Cardiac septum (tissue), 1 donor: ENCODE data around the gene CTNNA3. TPM values are rescaled to one million over a fixed set of nuclear protein-coding genes. Genes with fewer than 3 reads are reported as not detected.
"Not testable (repeated sequence)": the region's sequence is repeated elsewhere in the genome, so short reads cannot be mapped to it uniquely, and the experiment has no call there.

Experiments
- DNase-seq: peaks from one replicate; pipeline ENCODE4 v3.0.0-alpha.2; 2020; ENCODE audit warnings: low spot score
- intact Hi-C: fragments of 100-400 bp; cut with DNase I; formaldehyde crosslinking; loops from one replicate; pipeline ENCODE4 v1.14.0; 2022
- total RNA-seq: library from RNA; stranded (reverse); fragmentation: NEBNext Ultra II Directional; extraction: Animal tissue kit (Norgen Biotek cat#: 25700); gene quantifications from one replicate; pipeline ENCODE4 v1.2.1, GENCODE V29; 2021
- donor health status: DM: no; HTN: no; CAD: no.

Gene CTNNA3
- total RNA-seq, 1 donor from 2014 or later: 198 TPM

DNA sequence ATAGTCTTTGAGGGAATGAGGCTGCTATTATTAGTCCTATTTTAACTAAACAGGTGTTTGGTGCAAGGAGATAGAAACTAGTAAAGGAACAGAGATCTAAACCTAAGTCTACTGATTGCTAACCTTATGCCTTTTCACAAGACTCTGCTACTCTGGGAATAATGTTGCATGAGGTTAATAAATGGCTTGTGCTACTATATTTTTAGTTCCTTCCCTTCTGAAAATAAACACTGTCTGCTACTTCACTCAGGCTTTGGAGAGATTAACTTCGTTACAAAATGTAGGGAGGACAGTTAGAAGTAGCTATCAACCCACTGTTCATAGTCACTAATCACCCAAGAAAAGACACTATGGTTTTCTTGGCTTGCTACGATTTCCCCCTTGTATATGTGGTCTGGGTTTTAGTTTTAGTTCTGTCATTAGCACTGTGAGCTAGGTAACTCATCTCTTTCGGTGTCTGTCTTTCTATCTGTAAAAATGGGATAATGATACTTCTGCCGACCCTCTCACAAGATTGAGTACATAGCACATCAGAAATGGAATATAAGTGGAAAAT, 474.0 kb downstream of the CTNNA3 start:
- intact Hi-C loops: no loop called here
- no peak for DNase-seq

DNA sequence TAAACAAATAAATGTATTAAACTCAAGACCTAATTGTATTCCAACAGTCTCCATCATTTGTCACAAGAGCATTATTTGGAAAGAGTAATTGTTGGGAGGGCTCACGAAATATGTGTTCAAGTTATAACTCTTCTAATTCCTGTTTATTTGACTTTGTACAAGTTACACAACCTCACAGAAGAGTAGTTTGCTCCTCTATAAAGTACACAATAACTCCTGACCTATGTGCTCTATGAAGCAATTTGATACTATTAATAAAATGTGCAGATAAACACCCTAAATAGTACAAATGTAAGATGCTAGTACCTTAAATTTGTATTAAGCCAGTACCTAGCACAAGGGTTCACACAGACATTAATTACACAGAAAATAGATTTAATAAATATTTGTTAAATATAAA, 484.3 kb downstream of the CTNNA3 start:
- intact Hi-C loops: no loop called here
- DNase-seq: no peak

DNA sequence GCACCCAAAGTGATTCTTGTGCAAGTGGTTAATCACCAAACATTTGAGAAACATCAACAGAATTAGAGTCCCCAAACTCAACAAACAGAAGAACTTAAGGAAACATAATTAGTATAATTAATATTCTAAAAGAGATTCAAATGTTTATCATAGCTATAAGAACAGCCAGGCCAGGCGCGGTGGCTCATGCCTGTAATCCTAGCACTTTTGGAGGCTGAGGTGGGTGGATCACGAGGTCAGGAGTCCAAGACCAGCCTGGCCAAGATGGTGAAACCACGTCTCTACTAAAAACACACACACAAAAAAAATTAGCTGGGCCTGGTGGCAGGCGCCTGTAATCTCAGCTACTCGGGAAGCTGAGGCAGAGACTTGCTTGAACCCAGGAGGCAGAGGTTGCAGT, 488.1 kb downstream of the CTNNA3 start:
- intact Hi-C loops, DNase-seq: not testable (repeated sequence)

DNA sequence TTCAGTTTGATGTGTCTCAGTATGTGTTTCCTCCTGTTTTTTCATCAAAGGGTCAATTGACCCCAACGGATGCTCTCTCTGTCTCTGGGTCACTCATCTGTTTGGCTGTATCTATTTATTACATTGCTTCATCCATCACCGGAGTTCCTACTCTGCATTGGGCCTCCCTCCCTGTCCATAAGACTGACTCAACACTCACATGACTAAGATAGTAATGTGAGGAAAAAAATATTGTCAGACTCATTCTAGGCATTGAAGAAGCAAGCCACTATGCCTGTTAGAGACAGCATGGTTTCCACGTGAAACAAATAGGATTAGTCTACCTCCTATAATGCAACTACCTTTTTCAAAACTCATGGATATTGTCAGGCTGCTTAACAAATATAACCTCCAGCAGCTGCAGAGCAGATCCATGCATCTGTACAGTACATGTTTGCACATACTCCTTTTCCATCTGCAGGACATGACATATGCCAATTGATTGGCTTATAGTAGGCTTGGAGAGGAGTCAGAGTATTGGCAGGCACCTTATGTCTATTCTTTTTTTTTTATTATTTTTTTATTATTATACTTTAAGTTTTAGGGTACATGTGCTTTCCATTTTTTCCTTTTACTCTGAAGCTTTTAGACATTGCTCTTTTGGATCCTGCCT, 495.0 kb downstream of the CTNNA3 start:
- intact Hi-C loops: no loop called here
- no peak for DNase-seq

DNA sequence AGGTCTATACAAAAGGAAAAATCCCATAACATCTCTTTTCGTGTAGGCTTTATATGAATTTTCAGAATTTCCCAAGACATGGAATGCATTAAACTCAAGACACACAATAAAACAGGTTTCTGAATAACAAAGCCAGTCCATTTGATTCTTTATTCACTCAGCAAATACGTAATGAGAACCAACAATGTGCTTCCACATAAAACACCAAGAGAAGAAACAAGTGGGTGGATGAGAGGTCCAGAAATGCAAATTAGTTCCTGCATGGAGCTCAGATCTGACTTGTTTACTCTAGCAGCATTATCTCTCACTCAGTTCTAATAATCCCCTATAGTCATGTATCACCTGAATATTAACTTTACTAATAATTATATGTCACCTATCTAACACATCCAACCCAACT, 520.6 kb downstream of the CTNNA3 start:
- no peak for DNase-seq
- intact Hi-C loops: no loop called here

DNA sequence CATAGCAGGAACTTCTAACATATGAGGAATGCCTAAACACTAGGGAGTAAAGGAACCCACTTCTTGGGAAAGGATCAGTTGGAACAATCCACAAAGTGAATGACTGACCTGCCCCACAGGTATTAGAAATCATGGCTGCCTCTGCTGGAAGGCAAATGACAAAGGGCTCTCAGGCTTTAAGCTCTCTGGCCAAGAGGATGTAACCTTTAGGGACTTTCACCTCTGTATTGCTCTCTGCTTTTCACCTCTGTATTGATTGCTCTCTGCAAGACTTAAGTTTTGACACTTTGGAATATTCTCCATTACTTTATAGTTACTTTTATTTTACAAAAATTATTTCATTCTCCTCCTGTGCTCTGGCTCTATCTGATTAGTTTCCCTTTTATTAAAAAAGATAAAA, 522.2 kb downstream of the CTNNA3 start:
- no peak for DNase-seq

DNA sequence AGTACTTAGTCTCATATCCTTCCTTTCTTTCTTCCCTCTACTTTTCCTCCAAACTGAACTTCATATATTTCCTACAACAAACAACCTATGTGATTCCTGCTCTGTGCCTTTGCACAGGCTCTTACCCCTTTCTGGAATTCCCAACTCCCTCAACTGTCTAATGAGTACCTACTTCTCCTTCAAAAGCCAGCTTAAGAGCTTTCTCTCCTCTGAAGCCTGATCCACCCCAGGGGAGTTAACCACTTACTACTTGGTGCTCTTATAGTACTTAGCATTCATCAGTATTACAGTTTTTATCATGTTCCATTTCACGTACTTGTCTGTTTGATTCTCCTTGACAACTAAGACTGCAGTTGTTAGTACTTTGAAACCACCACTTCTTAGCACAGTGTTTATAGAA, 524.0 kb downstream of the CTNNA3 start:
- intact Hi-C loops: no loop called here

More for the DNA sequence above, 522.2 kb downstream of the CTNNA3 start:
- intact Hi-C loops: no loop called here

DNA sequence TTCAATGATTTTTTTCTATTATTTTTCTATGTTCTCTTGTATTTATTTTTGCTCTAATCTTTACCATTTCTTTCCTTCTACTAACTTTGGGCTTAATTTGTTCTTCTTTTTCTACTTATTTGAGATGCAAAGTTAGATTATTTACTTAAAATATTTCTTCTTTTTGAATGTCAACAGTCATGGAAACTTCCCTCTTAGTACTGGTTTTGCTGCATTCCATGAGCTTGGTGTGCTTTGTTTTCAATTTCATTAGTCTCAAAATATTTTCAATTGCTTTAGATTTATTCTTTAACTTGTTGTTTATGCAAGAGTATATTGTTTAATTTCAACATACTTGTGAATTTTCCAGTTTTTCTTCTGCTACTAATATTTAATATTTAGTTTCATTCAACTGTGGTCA, 539.8 kb downstream of the CTNNA3 start:
- intact Hi-C loops: no loop called here
- no peak for DNase-seq

More for the DNA sequence above, 524.0 kb downstream of the CTNNA3 start:
- no peak for DNase-seq

DNA sequence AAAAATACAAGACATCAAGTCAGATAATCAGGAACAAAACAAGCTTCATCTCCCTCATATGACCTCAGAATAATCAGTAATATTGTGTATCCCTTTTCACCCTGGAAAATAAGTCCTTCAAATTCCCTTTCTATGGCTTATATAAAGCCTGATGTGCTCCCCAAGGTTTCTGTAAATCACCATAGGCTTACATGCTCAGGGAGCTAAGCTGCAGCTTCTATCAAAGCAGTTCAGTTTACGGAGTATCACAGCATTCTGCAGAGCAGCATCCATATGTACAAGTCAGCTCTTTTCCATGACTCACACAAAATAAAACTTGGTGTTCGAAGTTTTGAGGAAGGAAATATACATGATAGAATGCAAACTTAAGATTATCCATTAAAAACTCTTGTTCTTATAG, 544.5 kb downstream of the CTNNA3 start:
- DNase-seq: no peak
- intact Hi-C loops: no loop called here

DNA sequence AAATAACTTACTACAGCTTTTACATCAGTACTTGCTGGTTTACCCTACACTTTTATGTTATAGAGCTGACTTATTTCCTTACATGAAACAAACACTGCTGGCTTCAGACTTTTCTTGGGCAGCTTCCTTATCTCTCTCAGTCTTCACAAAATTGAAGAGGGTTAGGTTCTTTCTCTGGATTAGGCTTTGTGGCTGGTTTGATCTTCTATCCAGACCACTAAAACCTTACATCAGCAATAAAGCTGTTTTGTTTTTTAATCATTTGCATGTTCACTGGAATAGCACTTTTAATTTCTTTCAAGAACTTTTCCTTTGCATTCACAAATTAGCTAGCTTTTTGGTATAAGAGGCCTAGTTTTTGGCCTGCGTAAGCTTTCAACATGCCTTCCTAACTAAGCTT, 551.5 kb downstream of the CTNNA3 start:
- intact Hi-C loops: no loop called here
- DNase-seq: no peak

DNA sequence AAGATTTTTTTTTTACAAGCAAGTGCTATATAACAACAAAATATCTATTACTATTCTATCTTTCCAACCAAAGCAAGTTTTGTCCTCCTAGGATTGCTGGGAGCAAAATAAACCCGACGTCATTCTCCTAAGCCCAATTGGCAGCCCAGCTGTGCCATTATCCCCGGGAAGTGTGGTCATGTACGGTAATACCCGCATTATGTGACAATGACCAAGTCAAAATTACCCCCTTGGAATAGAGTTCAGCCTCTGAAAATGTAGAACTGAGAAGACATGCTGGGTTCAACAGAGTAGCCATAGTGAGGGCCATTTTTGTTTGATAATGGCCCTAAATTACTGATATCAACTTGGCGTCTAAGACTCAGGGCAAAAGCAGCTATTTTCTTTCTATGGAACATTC, 554.7 kb downstream of the CTNNA3 start:
- intact Hi-C loops: no loop called here
- DNase-seq: no peak

DNA sequence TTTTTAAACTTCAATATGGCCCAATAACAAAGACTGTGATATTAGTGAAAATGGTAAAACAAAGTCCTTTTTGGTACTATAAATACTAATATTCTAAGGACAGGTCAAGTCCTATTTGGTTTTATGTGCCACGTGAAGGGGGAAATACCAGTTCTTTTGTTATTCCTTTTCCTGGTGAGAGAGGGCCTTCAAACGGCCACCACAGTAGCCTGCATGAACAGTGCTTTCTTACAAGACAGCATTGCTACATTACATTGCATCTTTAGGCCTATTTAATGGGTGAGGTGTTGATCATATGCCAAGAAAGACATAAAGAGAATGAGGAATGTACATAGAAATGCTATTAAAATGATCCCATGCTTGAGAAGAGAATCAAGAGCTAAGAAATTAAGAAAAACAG, 555.4 kb downstream of the CTNNA3 start:
- intact Hi-C loops: no loop called here
- DNase-seq: no peak

DNA sequence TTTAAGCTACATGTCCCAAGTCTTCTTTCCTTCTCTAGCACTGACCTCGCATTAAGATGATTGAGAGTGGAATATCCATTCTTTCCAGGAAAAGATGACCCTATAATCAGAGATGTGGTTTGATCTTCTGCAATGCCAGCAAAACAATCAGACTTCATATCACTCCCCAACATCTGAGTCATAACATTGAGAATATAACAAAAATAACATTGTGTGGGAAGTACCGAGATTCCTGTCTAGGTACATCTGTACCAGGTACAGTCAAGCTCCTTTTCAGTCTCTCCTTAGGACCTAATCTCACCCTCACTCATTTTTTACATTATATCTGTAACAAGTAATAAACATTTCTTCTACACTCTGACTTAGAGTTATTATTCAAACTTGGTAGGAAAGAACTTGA, 568.6 kb downstream of the CTNNA3 start:
- intact Hi-C loops: no loop called here
- DNase-seq: no peak

DNA sequence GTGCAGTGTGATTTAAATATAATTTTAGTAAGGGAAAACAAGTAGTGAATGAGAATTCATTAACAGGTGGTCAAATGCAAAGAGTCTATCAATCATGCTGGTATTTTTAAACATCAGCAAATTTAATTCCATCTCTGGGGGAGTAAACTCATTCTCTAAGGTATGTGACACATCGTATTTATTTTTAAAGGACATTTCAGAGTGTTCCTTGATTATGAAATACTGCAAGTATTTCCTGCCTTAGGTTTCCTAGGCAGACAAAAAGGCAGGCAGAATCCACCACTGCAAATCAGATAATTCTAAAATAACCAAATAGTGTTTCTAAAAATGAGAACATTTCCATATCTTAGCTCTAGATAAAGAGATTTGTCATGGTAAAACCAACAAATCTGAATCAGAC, 576.3 kb downstream of the CTNNA3 start:
- DNase-seq: no peak
- intact Hi-C loops: no loop called here

DNA sequence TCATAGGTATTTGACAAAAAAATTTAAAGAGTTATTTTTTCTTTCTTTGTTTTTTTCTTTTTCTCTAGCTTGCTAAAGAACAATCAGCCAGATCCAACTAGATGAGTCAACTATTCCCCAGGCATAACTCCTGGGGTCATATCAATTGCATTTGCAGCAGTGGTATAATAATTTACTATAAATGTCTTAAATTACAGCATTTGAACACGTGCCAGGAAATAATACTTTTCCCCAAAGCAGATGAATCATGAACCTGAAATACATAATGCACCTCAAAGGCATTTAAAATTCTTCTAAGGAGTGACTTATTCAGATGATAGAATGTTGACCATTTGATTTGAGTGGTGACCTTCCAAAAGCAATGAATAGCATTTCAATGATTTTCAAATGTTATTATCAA, 580.0 kb downstream of the CTNNA3 start:
- intact Hi-C loops: no loop called here
- DNase-seq: no peak

DNA sequence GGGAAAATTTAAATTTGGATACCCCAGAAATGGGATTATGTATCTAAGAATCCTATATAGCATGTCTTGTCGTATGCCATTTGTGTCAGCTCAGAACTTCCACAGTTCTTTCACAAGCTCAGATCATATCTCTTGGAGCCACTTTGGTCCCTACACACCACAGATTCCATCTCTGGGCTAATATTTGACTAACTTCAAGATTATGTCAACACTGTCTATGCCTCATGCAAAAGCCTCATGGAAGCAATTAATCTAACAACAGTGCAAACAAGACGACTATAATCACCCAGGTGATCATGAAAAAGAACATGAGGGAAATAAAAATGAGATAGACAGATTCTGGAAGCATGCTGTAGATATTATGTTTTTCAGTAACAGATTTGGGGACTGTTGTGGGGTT, 581.0 kb downstream of the CTNNA3 start:
- no peak for DNase-seq
- intact Hi-C loops: no loop called here

DNA sequence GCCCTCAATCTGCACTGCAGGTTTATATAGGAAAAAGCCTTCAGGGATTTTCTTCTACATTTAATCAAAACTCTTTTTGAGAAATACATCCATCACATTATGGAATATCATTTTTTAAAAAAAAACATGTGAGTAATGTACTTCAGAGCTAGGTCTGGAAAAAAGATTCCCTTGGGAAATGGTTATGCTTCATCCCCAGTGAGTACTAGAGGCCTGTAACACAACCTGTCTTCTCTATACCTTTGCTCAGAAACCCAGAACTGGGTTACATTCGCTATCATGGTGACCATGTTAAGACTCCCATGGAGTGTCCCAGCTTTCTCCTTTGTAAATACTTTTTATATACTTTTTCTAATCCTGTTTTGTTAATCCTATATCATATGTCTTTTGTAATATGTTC, 583.2 kb downstream of the CTNNA3 start:
- intact Hi-C loops: no loop called here
- no peak for DNase-seq

DNA sequence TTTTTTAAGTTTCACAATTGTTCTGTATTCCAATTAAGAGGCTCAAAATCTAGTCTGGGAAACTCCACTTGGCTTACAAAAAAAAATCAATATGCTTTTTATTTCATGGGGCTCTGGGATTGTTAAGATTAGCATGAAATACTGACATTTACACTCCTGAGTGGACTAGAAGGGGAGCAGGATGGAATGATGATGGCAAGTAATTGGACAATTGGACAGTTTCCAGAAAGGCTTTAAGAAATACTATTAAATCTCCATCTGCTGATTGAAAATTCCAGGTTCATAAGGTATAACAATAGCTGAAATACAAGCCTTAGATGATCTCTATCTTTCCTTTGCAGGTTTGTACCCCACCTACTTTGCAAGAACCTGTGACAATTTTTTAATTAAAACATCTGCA, 585.7 kb downstream of the CTNNA3 start:
- intact Hi-C loops: no loop called here
- DNase-seq: no peak

DNA sequence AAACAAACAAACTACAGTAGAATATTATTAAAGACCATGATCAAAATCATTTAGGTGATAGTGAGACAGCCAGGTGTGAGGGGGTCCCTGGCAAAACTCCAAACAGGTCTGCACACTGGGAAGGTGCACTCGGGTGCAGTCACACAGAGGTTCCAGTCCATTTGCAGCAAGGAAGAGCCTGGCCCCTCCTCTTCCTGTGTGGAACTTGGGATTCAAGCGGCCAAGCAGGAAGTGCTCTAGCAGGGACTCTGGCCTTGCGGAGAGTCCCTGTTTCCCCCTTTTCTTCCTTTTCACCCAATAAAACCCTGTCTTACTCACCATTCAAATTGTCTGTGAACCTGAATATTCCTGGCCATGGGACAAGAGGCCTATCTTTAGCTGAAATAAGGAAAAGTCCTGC, 588.3 kb downstream of the CTNNA3 start:
- DNase-seq: no peak
- intact Hi-C loops: no loop called here

DNA sequence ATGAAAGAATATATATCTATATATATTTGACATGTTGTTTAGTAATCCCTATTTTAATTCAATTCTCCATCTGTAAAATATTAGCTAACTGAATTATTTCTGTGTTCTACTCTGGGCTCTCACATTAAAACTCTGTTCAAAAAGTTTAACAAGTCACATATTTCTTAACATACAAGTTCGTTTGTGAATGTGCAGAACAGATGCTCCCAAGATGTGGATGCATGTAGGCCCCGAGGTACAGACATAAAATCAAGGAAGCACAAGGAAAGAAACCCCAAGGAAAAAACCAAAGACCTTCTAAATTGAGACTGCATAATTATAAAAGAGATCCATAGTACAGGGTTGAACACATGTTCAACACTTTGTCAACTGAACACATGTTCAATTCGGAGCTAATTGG, 595.0 kb downstream of the CTNNA3 start:
- intact Hi-C loops: no loop called here
- no peak for DNase-seq

DNA sequence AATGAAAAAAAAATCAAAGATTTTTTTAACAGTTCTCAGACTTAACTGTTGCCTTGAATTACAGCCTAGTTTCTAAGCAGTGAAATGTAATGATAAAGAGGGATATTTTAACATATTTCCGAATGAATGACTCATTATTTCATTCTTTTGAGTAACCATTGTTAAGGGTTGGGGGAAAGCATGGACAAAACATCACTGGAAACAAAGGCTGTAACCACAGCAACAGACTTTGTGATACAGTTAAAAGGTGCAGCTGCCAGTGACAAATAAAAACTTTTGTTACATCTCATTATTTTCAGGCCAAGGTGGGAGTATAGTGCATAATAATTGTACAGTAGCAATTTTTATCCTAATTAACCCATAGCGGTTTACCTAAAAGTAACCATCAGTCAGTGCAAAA, 597.5 kb downstream of the CTNNA3 start:
- no peak for DNase-seq
- intact Hi-C loops: no loop called here

DNA sequence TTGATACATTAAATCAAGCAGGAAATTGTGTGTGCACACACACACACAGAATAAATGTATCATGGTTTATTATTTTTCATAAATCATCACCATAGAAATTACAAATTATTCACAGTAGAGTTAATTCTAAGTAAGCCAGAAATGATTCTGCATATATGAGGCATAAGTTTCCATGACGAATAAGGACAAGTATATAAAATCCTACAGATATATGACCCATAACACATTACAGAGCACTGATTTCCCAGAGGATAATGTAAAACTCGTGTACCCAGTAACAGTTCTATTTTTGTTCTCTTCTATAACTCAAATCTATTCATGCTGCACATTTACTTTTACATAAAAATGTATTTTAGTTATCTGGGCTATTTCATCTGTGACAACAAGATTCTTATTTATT, 600.5 kb downstream of the CTNNA3 start:
- DNase-seq: no peak
- intact Hi-C loops: no loop called here
